Esophagus (tissue), 2 donors: Measurements from ENCODE around the gene HMX2. TPM values are rescaled to one million over a fixed set of nuclear protein-coding genes. Genes with fewer than 3 reads are reported as not detected.
A peak's percentile ranks its signal among the peaks of the same experiment; 100 is the strongest.

Experiments used
- H3K27ac ChIP-seq, 2 donors: one replicate each; pipeline ENCODE4 v1.5.1; 2013; ENCODE audit warnings: low read depth in 2 of 2, mild to moderate bottlenecking in 2 of 2, inconsistent platforms in 1 of 2, low read length in 1 of 2, moderate library complexity in 1 of 2
- H3K27me3 ChIP-seq, 2 donors: one replicate each; pipeline ENCODE4 v1.6.1; 2013; ENCODE audit warnings: low read length in 2 of 2, control low read depth in 1 of 2, mild to moderate bottlenecking in 1 of 2; ENCODE audit not compliant: insufficient read depth in 2 of 2, control insufficient read depth in 1 of 2
- H3K36me3 ChIP-seq, 2 donors: one replicate each; pipeline ENCODE4 v1.6.1; 2013; ENCODE audit warnings: low read length in 1 of 2; ENCODE audit not compliant: control insufficient read depth in 2 of 2, insufficient read depth in 2 of 2
- H3K4me1 ChIP-seq, 2 donors: one replicate each; pipeline ENCODE4 v1.6.1; 2013; ENCODE audit warnings: low read length in 1 of 2; ENCODE audit not compliant: control insufficient read depth in 2 of 2, insufficient read depth in 2 of 2
- H3K4me3 ChIP-seq, 2 donors: one replicate each; pipeline ENCODE4 v1.5.1; 2013; ENCODE audit warnings: low read length in 2 of 2, mild to moderate bottlenecking in 2 of 2, low read depth in 1 of 2, moderate library complexity in 1 of 2
- H3K9me3 ChIP-seq, 2 donors: one replicate each; pipeline ENCODE4 v1.6.1; 2013; ENCODE audit warnings: mild to moderate bottlenecking in 2 of 2, low read depth in 1 of 2, low read length in 1 of 2, moderate library complexity in 1 of 2; ENCODE audit not compliant: control insufficient read depth in 2 of 2, insufficient read depth in 1 of 2
- WGBS, 2 donors: extraction: QIAGEN DNeasy Blood & Tissue Kit; methylation state at CpG; one replicate each; pipeline ENCODE4 v1.1.7; 2013; 5-methylcytosine and 5-hydroxymethylcytosine counted together
- polyA plus RNA-seq, 2 donors: library from polyadenylated mRNA; stranded (reverse); fragments of 200-250 nt; gene quantifications; one replicate each; pipeline ENCODE4 v1.2.3, GENCODE V29; 2013
- donor health status: healthy with polysubstance abuse.
- donor health status: Bipolar disorder and iron deficiency.

Gene HMX2
- polyA plus RNA-seq, 2 donors: 0.08 TPM; not detected in 1

GRCh38 chr10:123136806-123137642, 10.9 kb upstream of the HMX2 start:
- Histone ChIP-seq H3K36me3 (no peaks in the 10 kb centered on the region), H3K9me3 (peaks cover 0 to 2% of the 10 kb centered on the region in 2 donors), H3K4me3 (peak overlapping the region in 1 of 2 donors; percentile 13), H3K4me1 (peaks cover 11 to 31% of the 10 kb centered on the region in 2 donors), H3K27me3 (peaks cover 24 to 63% of the 10 kb centered on the region in 2 donors), H3K27ac (no peak overlapping the region)
- WGBS, 2 donors: 3% methylated on average over 80 to 83 of the region's 83 CpGs

- H3K9me3 ChIP-seq: peaks cover 0 to 2% of the 10 kb centered on the region in 2 donors
- H3K4me1 ChIP-seq: peaks cover 11 to 21% of the 10 kb centered on the region in 2 donors
- peaks cover 43 to 68% of the 10 kb centered on the region in 2 donors for H3K27me3 ChIP-seq
- 15 to 17% methylated on average over 7 of the region's 7 CpGs for WGBS, 2 donors
- no peaks in the 10 kb centered on the region for H3K36me3 ChIP-seq
- no peak overlapping the region for H3K4me3 ChIP-seq
- no peak overlapping the region for H3K27ac ChIP-seq
Observed at GRCh38 chr10:123139165-123139520, 8.8 kb upstream of the HMX2 start.

GRCh38 chr10:123139521-123140163, 8.3 kb upstream of the HMX2 start:
- peaks cover 45 to 66% of the 10 kb centered on the region in 2 donors for H3K27me3 ChIP-seq
- H3K4me1 ChIP-seq: peaks cover 9 to 21% of the 10 kb centered on the region in 2 donors
- H3K9me3 ChIP-seq: peaks cover 0 to 2% of the 10 kb centered on the region in 2 donors
- no peak overlapping the region for H3K4me3 ChIP-seq
- H3K36me3 ChIP-seq: no peaks in the 10 kb centered on the region
- WGBS, 2 donors: 8 to 9% methylated on average over 31 to 32 of the region's 32 CpGs
- no peak overlapping the region for H3K27ac ChIP-seq

- WGBS, 2 donors: 4 to 6% methylated on average over 43 of the region's 43 CpGs
- Histone ChIP-seq H3K27me3 (peaks cover 45 to 66% of the 10 kb centered on the region in 2 donors), H3K9me3 (peaks cover 0 to 2% of the 10 kb centered on the region in 2 donors), H3K36me3 (no peaks in the 10 kb centered on the region), H3K27ac (no peak overlapping the region), H3K4me1 (peaks cover 4 to 19% of the 10 kb centered on the region in 2 donors), H3K4me3 (no peak overlapping the region)
Observed at GRCh38 chr10:123140164-123140982, 7.6 kb upstream of the HMX2 start.

- H3K27ac ChIP-seq: no peak overlapping the region
- H3K4me1 ChIP-seq: peaks cover 4 to 23% of the 10 kb centered on the region in 2 donors
- H3K36me3 ChIP-seq: no peaks in the 10 kb centered on the region
- H3K27me3 ChIP-seq: peaks cover 45 to 66% of the 10 kb centered on the region in 2 donors
- H3K4me3 ChIP-seq: no peak overlapping the region
- H3K9me3 ChIP-seq: peaks cover 0 to 2% of the 10 kb centered on the region in 2 donors
- 8 to 10% methylated on average over 6 of the region's 6 CpGs for WGBS, 2 donors
Observed at GRCh38 chr10:123140983-123141390, 6.9 kb upstream of the HMX2 start.

- Histone ChIP-seq H3K27ac (no peak overlapping the region), H3K9me3 (peaks cover 0 to 2% of the 10 kb centered on the region in 2 donors), H3K36me3 (no peaks in the 10 kb centered on the region), H3K27me3 (peaks cover 38 to 67% of the 10 kb centered on the region in 2 donors), H3K4me3 (no peak overlapping the region), H3K4me1 (peaks cover 6 to 16% of the 10 kb centered on the region in 2 donors)
- WGBS, 2 donors: 9 to 10% methylated on average over 35 to 38 of the region's 38 CpGs
Observed at GRCh38 chr10:123141791-123142700, 5.9 kb upstream of the HMX2 start.

- Histone ChIP-seq H3K4me3 (no peak overlapping the region), H3K36me3 (no peaks in the 10 kb centered on the region), H3K27ac (no peak overlapping the region), H3K9me3 (peaks cover 0 to 2% of the 10 kb centered on the region in 2 donors), H3K27me3 (peaks cover 41 to 70% of the 10 kb centered on the region in 2 donors), H3K4me1 (peaks cover 7 to 13% of the 10 kb centered on the region in 2 donors)
- 4 to 5% methylated on average over 31 to 33 of the region's 33 CpGs for WGBS, 2 donors
Observed at GRCh38 chr10:123142701-123143161, 5.2 kb upstream of the HMX2 start.

- Histone ChIP-seq H3K9me3 (peaks cover 0 to 2% of the 10 kb centered on the region in 2 donors), H3K36me3 (no peaks in the 10 kb centered on the region), H3K4me3 (no peak overlapping the region), H3K27me3 (peaks cover 47 to 76% of the 10 kb centered on the region in 2 donors), H3K4me1 (peaks cover 10 to 17% of the 10 kb centered on the region in 2 donors), H3K27ac (no peak overlapping the region)
- 9 to 10% methylated on average over 33 of the region's 33 CpGs for WGBS, 2 donors
Observed at GRCh38 chr10:123143162-123143824, 4.6 kb upstream of the HMX2 start.
